Naive thymus-derived CD4-positive, alpha-beta T cell (primary cell): ENCODE data around the gene ARMC5. TPM values are rescaled to one million over a fixed set of nuclear protein-coding genes. Genes with fewer than 3 reads are reported as not detected.
"Not testable (repeated sequence)": the region's sequence is repeated elsewhere in the genome, so short reads cannot be mapped to it uniquely, and the experiment has no call there.

Experiments used
- ATAC-seq: fragments of 150-1000 bp; cut with Tn5 transposase; 2 replicates; pipeline ENCODE4 v1.10.0; 2021; ENCODE audit warnings: mild to moderate bottlenecking, moderate library complexity
- CTCF ChIA-PET: fragments of 350-600 bp; sonication (Branson Sonifier 250); formaldehyde crosslinking; loops from one replicate; lab custom pipeline; 2021; ENCODE audit warnings: antibody characterized with exemption; lab: Charles Lee
- POLR2A ChIA-PET: fragments of 350-600 bp; sonication (Branson Sonifier 250); formaldehyde crosslinking; loops from one replicate; lab custom pipeline; 2021; ENCODE audit warnings: antibody characterized with exemption, inconsistent platforms; lab: Charles Lee
- DNase-seq, 9 donors: peaks; one replicate each; pipeline versions ENCODE4 v3.0.0 to v3.0.0-alpha.2; 2020 to 2022; ENCODE audit warnings: mixed read lengths in 1 of 9
- H3K27ac ChIP-seq: one replicate; pipeline ENCODE4 v1.7.0; 2013; ENCODE audit warnings: mild to moderate bottlenecking, low read depth, low read length, moderate library complexity
- H3K27me3 ChIP-seq, 2 donors: one replicate each; pipeline ENCODE4 v1.7.0; 2013; ENCODE audit warnings: low read length in 2 of 2, mild to moderate bottlenecking in 2 of 2, moderate library complexity in 2 of 2; ENCODE audit not compliant: control insufficient read depth in 2 of 2, insufficient read depth in 2 of 2
- H3K36me3 ChIP-seq, 3 experiments: 1 replicate in 2 of 3; 2 replicates in 1 of 3; pipeline ENCODE4 v1.7.0; 2013; ENCODE audit warnings: low read length in 3 of 3, mild to moderate bottlenecking in 3 of 3, moderate library complexity in 1 of 3; ENCODE audit not compliant: insufficient read depth in 3 of 3, control insufficient read depth in 2 of 3
- H3K4me1 ChIP-seq, 2 donors: one replicate each; pipeline ENCODE4 v1.7.0; 2013; ENCODE audit warnings: low read length in 2 of 2, mild to moderate bottlenecking in 2 of 2, moderate library complexity in 1 of 2; ENCODE audit not compliant: control insufficient read depth in 2 of 2, insufficient read depth in 2 of 2
- H3K4me3 ChIP-seq: 2 replicates; pipeline ENCODE4 v1.7.0; 2013; ENCODE audit warnings: mild to moderate bottlenecking, low read length
- H3K9me3 ChIP-seq, 3 experiments: 1 replicate in 2 of 3; 2 replicates in 1 of 3; pipeline ENCODE4 v1.7.0; 2013; ENCODE audit warnings: low read length in 3 of 3; ENCODE audit not compliant: control insufficient read depth in 2 of 3
- H3K27ac Mint-ChIP-seq, 9 donors: one replicate each; pipeline ENCODE4 v1.8.0; 2020 to 2022; ENCODE audit warnings: mixed read lengths in 9 of 9, mild to moderate bottlenecking in 8 of 9, moderate library complexity in 5 of 9, inconsistent platforms in 2 of 9
- H3K27me3 Mint-ChIP-seq, 5 donors: one replicate each; pipeline ENCODE4 v1.8.0; 2021 to 2022; ENCODE audit warnings: mixed read lengths in 5 of 5, mild to moderate bottlenecking in 1 of 5
- H3K36me3 Mint-ChIP-seq, 5 donors: one replicate each; pipeline ENCODE4 v1.8.0; 2020 to 2022; ENCODE audit warnings: mixed read lengths in 5 of 5, mild to moderate bottlenecking in 3 of 5, inconsistent platforms in 1 of 5
- H3K4me1 Mint-ChIP-seq, 7 donors: one replicate each; pipeline ENCODE4 v1.8.0; 2020 to 2022; ENCODE audit warnings: mixed read lengths in 7 of 7, mild to moderate bottlenecking in 3 of 7, inconsistent platforms in 1 of 7
- H3K4me3 Mint-ChIP-seq, 10 donors: one replicate each; pipeline ENCODE4 v1.8.0; 2020 to 2022; ENCODE audit warnings: mild to moderate bottlenecking in 10 of 10, mixed read lengths in 10 of 10, moderate library complexity in 6 of 10, inconsistent platforms in 2 of 10
- H3K9me3 Mint-ChIP-seq, 11 donors: one replicate each; pipeline ENCODE4 v1.8.0; 2020 to 2022; ENCODE audit warnings: mixed read lengths in 11 of 11, mild to moderate bottlenecking in 4 of 11, inconsistent platforms in 1 of 11, moderate library complexity in 1 of 11
- intact Hi-C, 2 donors: fragments of 100-400 bp; cut with micrococcal nuclease; formaldehyde crosslinking; loops; one replicate each; pipeline ENCODE4 v1.15.1; 2023
- polyA plus RNA-seq, 2 donors: library from polyadenylated mRNA; unstranded; fragments of 300-500 nt; fragmentation: Illumina TruSeq; gene quantifications; one replicate each; pipeline ENCODE4 v1.2.3, GENCODE V29; 2021
- total RNA-seq, 6 experiments: library from RNA in 5 of 6; stranded (reverse) in 5 of 6; gene quantifications; 1 replicate in 5 of 6; 2 replicates in 1 of 6; pipeline ENCODE4 v1.2.3 and lab custom pipeline; 2021 to 2026

ARMC5 gene
- total and polyA plus RNA-seq, 7 experiments from 2014 or later = 6.2 to 14.4 (median 11.5) TPM

DNA sequence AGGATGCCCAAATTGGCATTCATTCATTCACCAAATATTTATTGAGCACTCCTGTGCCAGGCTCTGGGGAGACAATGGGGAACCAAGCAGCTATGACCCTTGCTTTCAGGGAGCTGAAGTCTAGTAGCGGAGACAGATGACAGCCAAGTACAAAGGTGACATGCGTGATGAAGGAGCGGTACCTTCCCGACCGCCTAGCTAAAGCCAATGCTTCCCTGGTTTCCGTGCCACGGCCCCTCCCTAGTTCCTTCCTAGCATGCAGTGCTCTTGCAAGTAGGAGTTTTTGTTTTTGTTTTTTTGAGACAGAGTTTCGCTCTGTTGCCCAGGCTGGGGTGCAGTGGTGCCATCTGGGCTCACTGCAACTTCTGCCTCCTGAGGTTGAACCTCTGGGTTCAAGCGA is 20.4 kb downstream of the ARMC5 start:
- intact Hi-C loops = loop anchor here in 1 of 2 donors (5.0 kb wide), 1 partner anchor 233 kb away; a partner anchor contains a TSS
- Mint-ChIP-seq H3K36me3 (no peaks in the 10 kb centered on the region), H3K4me3 (no peak overlapping the region), H3K27ac (peak overlapping the region in 1 of 9 donors; percentile 52), H3K27me3 (peaks cover 0 to 47% (median 0%) of the 10 kb centered on the region in 5 donors), H3K4me1 (peaks cover 6 to 20% (median 11%) of the 10 kb centered on the region in 7 donors), H3K9me3 (no peaks in the 10 kb centered on the region)
- Histone ChIP-seq H3K36me3 (no peaks in the 10 kb centered on the region), H3K4me3 (no peak overlapping the region), H3K4me1 (no peaks in the 10 kb centered on the region), H3K27me3 (no peaks in the 10 kb centered on the region), H3K27ac (no peak overlapping the region), H3K9me3 (no peaks in the 10 kb centered on the region)
- ATAC-seq = no peak
- CTCF ChIA-PET = interaction anchor here (1.6 kb wide), 1 partner anchor 37 kb away, joined by 4 read pairs; the partner anchor contains the start of gene ZNF843
- no peak for DNase-seq
- POLR2A ChIA-PET = interaction anchor here (7.8 kb wide), 1 partner anchor 21 kb away, joined by 69 read pairs; the partner anchor contains the start of gene ARMC5

DNA sequence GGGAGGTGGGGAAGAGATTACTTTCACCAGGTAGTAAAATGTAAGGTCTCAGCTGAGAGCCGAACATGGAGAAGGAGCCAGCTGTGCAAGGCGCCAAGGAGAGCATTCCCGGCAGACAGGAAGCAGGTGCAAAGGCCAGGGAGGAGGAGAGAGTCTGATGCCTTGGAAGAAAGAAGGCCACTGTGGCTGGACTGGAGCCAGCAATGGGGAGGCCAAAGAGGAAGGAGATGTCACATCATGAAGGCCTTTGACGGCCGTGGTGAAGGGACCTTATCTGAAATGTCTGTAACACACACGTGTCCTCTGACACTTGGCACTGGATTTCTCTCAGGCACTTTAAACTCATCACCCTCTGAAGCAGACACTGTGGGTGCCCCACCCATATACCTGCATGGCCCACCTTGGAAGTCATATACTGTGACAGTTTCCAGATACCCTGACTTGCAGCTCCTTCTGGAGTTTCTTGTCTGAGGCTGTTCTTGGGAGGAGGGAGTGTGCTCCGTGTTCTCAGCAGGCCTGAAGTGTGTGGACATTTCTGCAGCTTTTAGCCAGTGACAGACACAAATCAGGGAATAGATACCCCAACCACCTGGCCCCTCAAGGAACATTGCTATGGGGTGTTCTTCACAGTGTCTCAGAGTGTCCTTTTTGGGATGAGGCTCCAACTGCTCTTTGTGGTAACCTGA is 21.7 kb downstream of the ARMC5 start:
- POLR2A ChIA-PET = interaction anchor here (0.9 kb wide), 1 partner anchor 9 kb away, joined by 3 read pairs; no protein-coding TSS in a partner anchor
- Histone ChIP-seq H3K9me3 (no peaks in the 10 kb centered on the region), H3K27ac (no peak overlapping the region), H3K4me1 (no peaks in the 10 kb centered on the region), H3K36me3 (no peaks in the 10 kb centered on the region), H3K27me3 (no peaks in the 10 kb centered on the region), H3K4me3 (no peak overlapping the region)
- CTCF ChIA-PET = no interaction called here
- Mint-ChIP-seq H3K27ac (no peak overlapping the region), H3K4me1 (peaks cover 11 to 22% (median 15%) of the 10 kb centered on the region in 7 donors), H3K36me3 (no peaks in the 10 kb centered on the region), H3K4me3 (no peak overlapping the region), H3K27me3 (peaks cover 0 to 49% (median 0%) of the 10 kb centered on the region in 5 donors), H3K9me3 (no peaks in the 10 kb centered on the region)
- no peak for ATAC-seq
- intact Hi-C loops = no loop called here
- no peak for DNase-seq

DNA sequence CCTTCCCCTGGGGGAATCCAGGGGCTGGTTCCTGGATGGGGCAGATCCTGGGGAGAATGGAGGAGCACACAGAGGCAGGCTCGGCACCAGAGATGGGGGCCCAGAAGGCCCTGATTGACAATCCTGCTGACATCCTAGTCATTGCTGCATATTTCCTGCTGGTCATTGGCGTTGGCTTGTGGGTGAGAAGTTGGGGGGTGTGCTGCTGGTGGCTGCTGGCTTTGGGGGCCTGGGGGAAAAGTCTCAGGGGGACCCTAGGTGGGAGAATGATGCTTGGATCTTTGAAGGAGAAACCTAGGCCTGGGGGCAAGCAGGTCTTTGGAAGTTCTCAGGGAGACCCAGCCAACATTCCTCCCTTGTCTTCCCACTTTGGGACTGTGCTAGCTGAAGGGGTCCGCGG is 23.8 kb downstream of the ARMC5 start, which contains the start of gene SLC5A2:
Gene SLC5A2, plus strand, starts transcription at position 43 of the 400 bp plus-strand sequence. Its CDS starts 14 bp downstream, at position 57.
- no peaks in the 10 kb centered on the region for H3K9me3 ChIP-seq
- no peaks in the 10 kb centered on the region for H3K4me1 ChIP-seq
- no peak for ATAC-seq
- DNase-seq = no peak
- H3K4me1 Mint-ChIP-seq = peaks cover 5 to 22% (median 13%) of the 10 kb centered on the region in 7 donors
- POLR2A ChIA-PET = no interaction called here
- H3K4me3 ChIP-seq = no peak within 1 kb of the TSS
- H3K36me3 ChIP-seq = no peaks in the 10 kb centered on the region
- H3K4me3 Mint-ChIP-seq = no peak within 1 kb of the TSS
- CTCF ChIA-PET = no interaction called here
- peaks cover 0 to 46% (median 0%) of the 10 kb centered on the region in 5 donors for H3K27me3 Mint-ChIP-seq
- H3K27me3 ChIP-seq = no peaks in the 10 kb centered on the region
- intact Hi-C loops = no loop called here
- no peak within 1 kb of the TSS for H3K27ac ChIP-seq
- H3K9me3 Mint-ChIP-seq = no peaks in the 10 kb centered on the region
- no peaks in the 10 kb centered on the region for H3K36me3 Mint-ChIP-seq
- H3K27ac Mint-ChIP-seq = peak within 1 kb of the TSS in 1 of 9 donors; percentile 41

DNA sequence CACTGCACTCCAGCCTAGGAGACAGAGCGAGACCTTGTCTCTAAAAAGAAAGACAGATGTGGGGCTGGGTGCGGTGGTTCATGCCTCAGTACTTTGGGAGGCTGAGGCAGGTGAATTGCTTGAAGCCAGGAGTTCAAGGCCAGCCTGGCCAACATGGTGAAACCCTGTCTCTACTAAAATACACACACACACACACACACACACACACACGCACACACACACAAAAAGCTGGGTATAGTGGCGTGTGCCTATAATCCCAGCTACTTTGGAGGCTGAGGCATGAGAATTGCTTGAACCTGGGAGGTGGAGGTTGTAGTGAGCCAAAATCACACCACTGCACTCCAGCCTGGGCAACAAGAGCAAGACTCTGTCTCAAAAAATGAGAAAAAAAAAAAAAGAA is 24.7 kb downstream of the ARMC5 start:
- H3K27me3 ChIP-seq, H3K9me3 ChIP-seq, ATAC-seq, DNase-seq, H3K27ac Mint-ChIP-seq, H3K4me3 ChIP-seq, CTCF ChIA-PET, H3K4me1 ChIP-seq, POLR2A ChIA-PET, H3K36me3 Mint-ChIP-seq, H3K4me3 Mint-ChIP-seq, H3K27ac ChIP-seq, intact Hi-C loops, H3K9me3 Mint-ChIP-seq, H3K36me3 ChIP-seq: not testable (repeated sequence)
- H3K27me3 Mint-ChIP-seq = peaks cover 0 to 40% (median 0%) of the 10 kb centered on the region in 5 donors
- peaks cover 3 to 21% (median 13%) of the 10 kb centered on the region in 7 donors for H3K4me1 Mint-ChIP-seq

DNA sequence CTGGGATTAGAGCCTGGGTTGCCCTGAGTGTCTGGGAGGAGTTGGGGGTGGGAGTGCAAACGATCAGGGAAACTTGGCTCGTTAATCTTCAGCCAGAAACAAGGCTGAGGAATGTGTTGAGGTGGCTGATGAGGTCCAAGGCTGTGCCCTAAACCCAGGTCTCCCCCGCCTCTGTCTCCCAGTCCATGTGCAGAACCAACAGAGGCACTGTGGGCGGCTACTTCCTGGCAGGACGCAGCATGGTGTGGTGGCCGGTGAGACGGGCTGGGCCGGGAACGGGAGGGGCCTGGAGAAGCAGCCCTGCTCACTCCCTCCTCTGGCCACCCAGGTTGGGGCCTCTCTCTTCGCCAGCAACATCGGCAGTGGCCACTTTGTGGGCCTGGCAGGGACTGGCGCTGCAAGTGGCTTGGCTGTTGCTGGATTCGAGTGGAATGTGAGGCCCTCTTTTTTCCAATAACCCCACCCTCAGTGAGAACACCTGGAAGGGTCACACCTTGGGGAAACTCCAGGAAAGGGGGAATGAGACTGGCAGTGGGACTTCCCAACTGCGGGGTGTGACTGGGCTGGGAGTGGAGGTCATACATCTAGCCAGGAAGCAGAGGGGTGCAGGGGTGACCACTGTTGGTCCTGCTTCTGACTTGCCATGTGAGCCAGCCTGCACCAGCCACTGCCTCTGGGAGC is 25.3 kb downstream of the ARMC5 start:
- no peaks in the 10 kb centered on the region for H3K4me1 ChIP-seq

DNA sequence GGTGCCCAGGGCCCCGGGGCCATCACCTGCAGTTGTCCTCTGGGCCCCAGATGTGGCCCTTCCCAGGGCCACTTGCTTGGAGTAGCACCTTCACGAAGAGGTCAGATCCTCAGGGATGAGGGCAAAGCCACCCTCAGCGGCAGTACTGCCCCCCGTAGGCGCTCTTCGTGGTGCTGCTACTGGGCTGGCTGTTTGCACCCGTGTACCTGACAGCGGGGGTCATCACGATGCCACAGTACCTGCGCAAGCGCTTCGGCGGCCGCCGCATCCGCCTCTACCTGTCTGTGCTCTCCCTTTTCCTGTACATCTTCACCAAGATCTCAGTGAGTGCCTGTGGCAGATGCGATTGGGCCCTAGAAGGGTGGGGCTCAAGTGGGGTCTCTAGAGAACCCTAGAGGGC is 26.3 kb downstream of the ARMC5 start:
- Histone ChIP-seq H3K27me3 (no peaks in the 10 kb centered on the region), H3K4me1 (no peaks in the 10 kb centered on the region), H3K36me3 (peaks cover 0 to 5% (median 0%) of the 10 kb centered on the region in 3 experiments), H3K27ac (no peak overlapping the region), H3K9me3 (no peaks in the 10 kb centered on the region), H3K4me3 (no peak overlapping the region)
- Mint-ChIP-seq H3K4me3 (peak overlapping the region in 8 of 10 donors; percentile 50 to 95 (median 90)), H3K36me3 (peaks cover 0 to 4% (median 0%) of the 10 kb centered on the region in 5 donors), H3K4me1 (peaks cover 6 to 24% (median 13%) of the 10 kb centered on the region in 7 donors), H3K27me3 (peaks cover 0 to 29% (median 0%) of the 10 kb centered on the region in 5 donors), H3K9me3 (no peaks in the 10 kb centered on the region), H3K27ac (peak overlapping the region in 3 of 9 donors; percentile 4 to 34 (median 32))
- no peak for ATAC-seq
- CTCF ChIA-PET = no interaction called here
- no peak for DNase-seq
- POLR2A ChIA-PET = interaction anchor here (0.6 kb wide), 1 partner anchor 8 kb away, joined by 3 read pairs; no protein-coding TSS in a partner anchor
- intact Hi-C loops = no loop called here

More for the DNA sequence above, 25.3 kb downstream of the ARMC5 start:
- Mint-ChIP-seq H3K9me3 (no peaks in the 10 kb centered on the region), H3K4me1 (peaks cover 6 to 23% (median 13%) of the 10 kb centered on the region in 7 donors), H3K4me3 (peak overlapping the region in 1 of 10 donors; percentile 16), H3K27me3 (peaks cover 0 to 34% (median 0%) of the 10 kb centered on the region in 5 donors), H3K36me3 (peaks cover 0 to 1% (median 0%) of the 10 kb centered on the region in 5 donors), H3K27ac (no peak overlapping the region)
- H3K27me3 ChIP-seq = no peaks in the 10 kb centered on the region
- H3K9me3 ChIP-seq = no peaks in the 10 kb centered on the region
- intact Hi-C loops = no loop called here
- H3K36me3 ChIP-seq = no peaks in the 10 kb centered on the region
- H3K27ac ChIP-seq = no peak overlapping the region
- DNase-seq (no peak), ATAC-seq (no peak)
- CTCF ChIA-PET = no interaction called here
- no peak overlapping the region for H3K4me3 ChIP-seq
- POLR2A ChIA-PET = no interaction called here
